ENCODE measurements around the gene ASL. TPM values are rescaled to one million over a fixed set of nuclear protein-coding genes. Genes with fewer than 3 reads are reported as not detected.
"Not testable (repeated sequence)": the region's sequence is repeated elsewhere in the genome, so short reads cannot be mapped to it uniquely, and the experiment has no call there.

ASL gene
- polyA plus RNA-seq (ENCODE audit: insufficient read depth in 1 of 5, insufficient read length in 5 of 5, low replicate concordance in 1 of 5), result 10 to 100 TPM; 20.5 to 29.9 (median 23.6) TPM
- long read RNA-seq, donor 1, partial matches to known transcripts, result 5 of 8 reads
- long read RNA-seq, donor 1, other reads (novel, unspliced or antisense), result 0 of 8 reads
- long read RNA-seq, donor 2, partial matches to known transcripts, result 0 of 1 reads
- long read RNA-seq, donor 2, other reads (novel, unspliced or antisense), result 0 of 1 reads
- long read RNA-seq, donor 3, partial matches to known transcripts, result 0 of 1 reads
- long read RNA-seq, donor 3, other reads (novel, unspliced or antisense), result 0 of 1 reads
- long read RNA-seq, donor 4, partial matches to known transcripts, result 0 of 3 reads
- long read RNA-seq, donor 4, other reads (novel, unspliced or antisense), result 0 of 3 reads
- long read RNA-seq, donor 5, partial matches to known transcripts, result 12 of 17 reads
- long read RNA-seq, donor 5, other reads (novel, unspliced or antisense), result 0 of 17 reads
- long read RNA-seq, donor 6, partial matches to known transcripts, result 0 of 7 reads
- long read RNA-seq, donor 6, other reads (novel, unspliced or antisense), result 0 of 7 reads
- long read RNA-seq, donor 7, partial matches to known transcripts, result 0 of 2 reads
- long read RNA-seq, donor 7, other reads (novel, unspliced or antisense), result 0 of 2 reads
- long read RNA-seq, donor 8, partial matches to known transcripts, result 0 of 1 reads
- long read RNA-seq, donor 8, other reads (novel, unspliced or antisense), result 0 of 1 reads

DNA sequence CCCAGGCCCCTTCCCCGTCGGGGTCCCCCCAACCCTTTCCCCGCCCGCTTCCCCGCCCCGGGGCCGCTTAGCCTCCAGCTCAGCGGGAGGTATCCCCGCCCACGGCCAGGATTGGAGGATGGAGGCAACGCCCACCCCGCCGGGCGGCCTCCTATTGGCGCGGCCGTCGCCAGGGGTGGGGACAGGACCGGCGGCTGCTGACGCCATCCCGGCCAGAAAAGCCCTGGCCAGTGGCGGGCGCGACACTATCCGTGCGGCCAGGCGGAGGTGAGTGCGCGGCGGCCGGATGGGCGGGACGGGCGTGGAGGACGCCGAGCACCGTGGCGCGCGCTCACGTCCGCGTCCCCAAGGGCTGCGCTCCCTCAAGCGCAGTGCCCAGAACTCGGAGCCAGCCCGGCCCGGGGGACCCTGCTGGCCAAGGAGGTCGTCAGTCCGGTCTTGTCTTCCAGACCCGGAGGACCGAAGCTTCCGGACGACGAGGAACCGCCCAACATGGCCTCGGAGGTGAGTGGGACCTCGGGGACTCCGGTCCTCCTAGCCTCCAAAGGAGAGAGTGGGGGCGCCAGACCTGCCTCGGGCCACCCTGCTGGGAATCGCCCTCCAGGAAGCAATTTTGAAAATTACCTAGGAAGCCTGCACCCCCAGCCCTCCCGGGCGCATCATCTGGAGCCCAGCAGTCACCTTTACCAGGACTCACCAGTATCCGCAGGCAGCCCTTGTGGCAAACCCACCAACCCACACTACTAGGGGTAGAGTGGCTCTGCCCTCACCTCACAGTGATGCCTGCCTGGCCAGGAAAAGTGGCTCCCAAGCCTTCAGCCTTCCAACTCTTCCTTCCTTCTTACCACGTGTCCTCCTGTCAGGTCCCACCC lies at the start of gene ASL:
TSS of gene ASL (plus strand) at position 230 of the 872 bp plus-strand sequence. CDS start at position 493, 263 bp downstream.
- DNase-seq, result peak; percentile 91 to 92

DNA sequence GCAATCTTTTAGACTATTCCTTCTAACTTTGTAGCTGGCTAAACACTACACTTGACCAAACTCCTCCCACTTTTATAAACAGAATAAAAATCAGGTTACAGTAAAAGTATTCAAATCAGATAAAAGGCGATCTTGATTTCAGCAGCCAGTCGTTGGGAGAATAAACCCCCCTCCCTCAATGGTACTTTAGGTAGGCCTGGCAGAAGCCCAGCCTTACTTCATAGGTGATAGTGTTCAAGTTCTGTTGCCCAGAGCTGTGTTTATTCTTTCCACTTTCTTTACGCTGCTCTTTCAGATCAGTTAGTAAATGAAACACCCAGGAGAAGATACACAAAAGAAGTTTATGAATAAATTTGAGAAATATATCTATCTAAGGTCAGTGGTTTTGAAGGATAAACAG lies 47.3 kb upstream of the ASL start:
- not testable (repeated sequence) for DNase-seq

DNA sequence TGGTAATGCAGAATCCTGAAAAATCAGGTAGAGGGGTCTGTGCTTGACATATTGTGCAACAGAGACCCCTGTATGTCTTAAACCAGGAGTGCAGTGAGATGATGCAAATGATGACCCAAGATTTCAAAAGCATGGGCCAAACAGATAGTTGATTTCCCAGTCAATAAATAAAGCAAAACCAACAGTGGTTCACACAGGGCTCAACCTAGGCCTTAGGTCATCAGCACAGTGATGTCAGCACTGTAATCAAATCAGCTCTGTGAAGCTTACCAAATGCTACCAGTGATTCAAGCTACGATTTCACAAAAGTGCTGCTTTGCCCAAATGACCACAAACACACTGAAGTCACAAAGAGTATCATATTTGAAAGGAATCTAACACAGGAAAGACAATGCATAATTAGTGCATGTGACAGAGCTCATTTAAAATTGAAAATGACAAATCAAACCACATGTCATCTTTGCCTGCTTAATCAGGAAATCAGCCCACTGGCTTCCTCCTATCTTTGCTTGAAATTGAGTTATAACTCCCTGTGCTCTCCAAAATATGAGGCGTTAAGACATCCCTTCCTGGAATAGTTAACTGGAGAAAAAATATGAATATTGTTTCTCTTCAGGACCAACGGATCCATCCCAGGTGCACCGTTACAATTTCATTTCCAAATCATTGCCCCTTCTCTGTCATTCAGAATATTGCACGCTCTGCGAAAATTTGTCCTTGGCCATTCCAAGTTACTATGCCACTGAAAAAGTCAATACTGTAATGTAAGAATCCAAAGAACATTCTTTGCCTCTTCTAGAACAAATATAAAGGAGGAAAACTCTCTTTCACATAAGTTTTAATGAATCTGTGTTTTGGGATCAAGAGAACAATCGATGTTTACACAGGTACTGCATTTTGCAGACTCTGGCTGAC lies 41.9 kb upstream of the ASL start:
- no peak for DNase-seq

- DNase-seq, result not testable (repeated sequence)
Observed at GRCh38 chr7:66034436-66035010, 41.1 kb upstream of the ASL start.

GRCh38 chr7:66036382-66036781 lies 39.2 kb upstream of the ASL start:
- DNase-seq, result no peak

- DNase-seq, result no peak
Observed at GRCh38 chr7:66036788-66037187, 38.8 kb upstream of the ASL start.

DNA sequence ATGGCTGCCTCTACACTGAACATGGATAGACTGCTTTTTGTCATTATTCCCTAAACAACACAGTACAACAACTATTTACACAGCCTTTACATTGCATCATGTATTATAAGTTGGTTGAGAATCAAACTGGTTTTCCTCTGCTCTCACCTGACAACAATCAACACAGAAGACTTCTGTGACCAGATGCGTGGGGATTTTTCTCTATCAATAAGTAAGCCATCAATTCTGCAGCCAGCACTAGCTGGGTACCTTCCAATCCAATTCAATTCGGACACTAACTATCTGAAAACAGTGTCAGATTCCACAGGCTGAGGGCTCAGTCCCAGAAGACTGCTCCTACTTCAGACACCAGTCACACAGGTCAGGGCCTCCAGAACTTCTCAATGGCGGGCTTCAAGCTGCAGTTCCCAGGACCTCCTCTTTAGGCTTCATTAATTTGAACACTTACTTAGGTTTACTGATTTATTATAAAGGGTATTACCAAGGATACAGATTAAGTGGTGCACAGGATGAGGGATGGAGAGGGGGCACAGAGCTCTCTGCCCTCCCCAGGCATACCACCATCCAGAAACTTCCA lies 36.4 kb upstream of the ASL start:
- DNase-seq, result no peak

- peak in 1 of 2 donors; percentile 29 for DNase-seq
Observed at GRCh38 chr7:66043681-66044497, 31.7 kb upstream of the ASL start.

DNA sequence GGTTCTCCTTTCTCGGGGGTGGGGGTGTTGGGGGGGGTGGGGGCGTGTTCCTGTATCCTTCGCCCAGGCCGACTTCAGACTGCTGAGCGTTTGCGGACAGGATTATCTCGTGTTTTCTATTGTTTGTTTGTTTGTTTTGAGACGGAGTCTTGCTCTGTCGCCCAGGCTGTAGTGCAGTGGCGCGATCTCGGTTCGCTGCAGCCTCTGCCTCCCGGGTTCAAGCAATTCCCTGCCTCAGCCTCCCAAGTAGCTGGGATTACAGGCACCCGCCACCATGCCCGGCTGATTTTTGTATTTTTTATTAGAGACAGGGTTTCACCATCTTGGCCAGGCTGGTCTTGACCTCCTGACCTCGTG lies 31.1 kb upstream of the ASL start:
- not testable (repeated sequence) for DNase-seq

DNA sequence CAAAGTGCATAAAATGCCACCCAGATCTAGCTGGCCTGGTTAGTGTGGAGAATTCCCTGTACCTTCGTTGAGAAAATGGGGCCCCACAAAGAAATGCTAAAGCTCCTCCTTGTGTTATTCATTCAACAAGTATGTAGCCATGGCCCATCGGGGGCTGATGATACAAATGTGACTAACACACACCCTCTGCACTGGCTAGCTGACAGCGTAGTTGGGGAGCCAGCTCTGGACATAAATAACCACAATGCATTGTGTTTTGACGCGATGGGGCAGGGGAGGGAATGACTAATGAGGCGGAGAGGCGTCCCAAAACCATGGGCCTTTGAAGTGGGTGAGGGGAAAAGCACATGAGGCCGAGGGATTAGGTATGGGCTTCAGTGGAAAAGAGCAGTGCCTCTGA lies 28.2 kb upstream of the ASL start:
- no peak for DNase-seq

- DNase-seq, result not testable (repeated sequence)
Observed at GRCh38 chr7:66049886-66050285, 25.7 kb upstream of the ASL start.

DNA sequence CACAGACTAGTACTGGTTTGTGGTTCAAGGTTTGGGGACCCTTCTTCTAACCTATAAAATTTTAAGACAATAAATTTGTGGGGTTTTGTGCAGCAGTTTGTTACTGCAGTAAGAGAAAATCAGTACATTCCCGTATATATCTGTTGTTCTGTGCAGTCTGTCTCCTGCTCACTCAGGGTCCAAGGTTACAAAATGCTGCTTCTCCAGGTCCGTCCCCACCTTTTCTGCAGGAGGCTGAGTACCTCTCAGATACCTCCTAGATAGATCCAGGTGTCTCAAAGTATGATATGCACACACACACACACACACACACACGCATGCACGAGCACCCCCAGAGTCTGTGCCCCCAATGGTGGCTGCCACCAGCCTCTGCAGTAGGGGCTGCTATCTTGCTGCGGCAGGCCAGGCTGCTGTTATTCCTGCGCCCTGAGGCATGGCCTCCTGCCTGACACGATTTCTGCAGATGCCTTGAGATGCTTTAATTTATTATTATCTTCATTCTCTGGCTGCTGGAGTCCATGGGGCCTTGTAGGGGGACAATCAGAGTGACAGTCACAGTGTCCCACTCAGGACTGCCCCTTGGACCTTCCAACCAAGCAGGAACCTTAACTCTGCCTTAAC lies 25.2 kb upstream of the ASL start:
- no peak for DNase-seq

- DNase-seq, result peak; percentile 68 to 70
Observed at GRCh38 chr7:66050990-66051448, 24.6 kb upstream of the ASL start.

DNA sequence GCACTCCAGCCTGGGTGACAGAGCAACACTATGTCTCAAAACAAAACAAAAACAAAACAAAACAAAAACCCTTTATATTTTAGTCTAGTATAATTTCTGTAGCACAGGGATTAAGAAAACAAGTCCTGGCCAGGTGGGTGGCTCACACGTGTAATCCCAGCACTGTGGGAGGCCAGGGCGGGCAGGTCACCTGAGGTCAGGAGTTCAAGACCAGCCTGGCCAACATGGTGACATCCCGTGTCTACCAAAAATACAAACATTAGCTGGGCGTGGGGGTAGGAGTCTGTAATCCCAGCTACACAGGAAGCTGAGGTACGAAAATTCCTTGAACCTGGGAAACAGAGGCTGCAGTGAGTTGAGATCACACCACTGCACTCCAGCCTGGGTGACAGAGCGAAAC lies 23.2 kb upstream of the ASL start:
- DNase-seq, result no peak

- no peak for DNase-seq
Observed at GRCh38 chr7:66054063-66054462, 21.6 kb upstream of the ASL start.

- no peak for DNase-seq
Observed at GRCh38 chr7:66055321-66055956, 20.2 kb upstream of the ASL start.

DNA sequence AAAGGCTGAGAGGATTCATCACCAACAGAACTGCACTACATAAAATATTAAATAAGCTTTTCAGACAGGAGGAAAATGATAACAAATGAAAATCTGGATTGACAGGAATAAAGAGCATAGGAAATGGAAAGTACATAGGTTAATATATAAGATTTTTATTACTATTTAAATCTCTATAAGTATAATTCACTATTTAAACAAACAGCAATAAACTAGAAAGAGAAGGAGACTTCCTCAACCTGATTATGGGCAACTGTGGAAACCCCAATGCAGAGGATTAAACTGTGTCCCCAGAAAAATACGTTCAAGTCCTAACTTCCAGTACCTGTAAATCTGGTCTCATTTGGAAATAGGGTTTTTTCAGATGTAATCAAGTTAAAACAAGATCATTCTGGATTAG lies 14.8 kb upstream of the ASL start:
- DNase-seq, result no peak

- DNase-seq, result no peak
Observed at GRCh38 chr7:66069732-66070131, 5.9 kb upstream of the ASL start.
